ENCODE measurements around the gene LPP. TPM values are rescaled to one million over a fixed set of nuclear protein-coding genes. Genes with fewer than 3 reads are reported as not detected.

Gene LPP
- polyA plus RNA-seq, 1 donor (not counting 4 experiments of a cell fraction or from before 2014, with no cell fraction given) = 16.0 TPM

GRCh38 chr3:188778091-188778852 is 624.3 kb downstream of the LPP start:
- no peak overlapping the region for H3K27ac ChIP-seq (ENCODE audit: control insufficient read depth, insufficient read depth, low read length)
- H3K36me3 ChIP-seq (ENCODE audit: control insufficient read depth in 2 of 2, extremely low read depth in 1 of 2, insufficient read depth in 2 of 2, low read length in 2 of 2) = no peaks in the 10 kb centered on the region
- H3K9me1 ChIP-seq (ENCODE audit: control insufficient read depth, extremely low read depth, insufficient read depth, low read length) = no peaks in the 10 kb centered on the region
- no peak overlapping the region for H3K9ac ChIP-seq (ENCODE audit: control insufficient read depth, extremely low read depth, insufficient read depth, low read length)
- TF ChIP-seq EZH2 (IDR thresholded peaks at IDR 0.05; ENCODE audit: low read length) (no peak), CTCF (optimal IDR thresholded peaks at IDR 0.05 in 1 of 3, IDR thresholded peaks at IDR 0.05 in 1 of 3, conservative IDR thresholded peaks at IDR 0.05 in 1 of 3; ENCODE audit: extremely low read depth in 1 of 3, insufficient read depth in 2 of 3, low read length in 3 of 3) (no peak)
- DNase-seq (ENCODE audit: low read depth, low spot score) (no peak), FAIRE-seq (no peak)
- no peak overlapping the region for H3K4me2 ChIP-seq (ENCODE audit: control insufficient read depth, extremely low read depth, insufficient read depth, low read depth, low read length)
- H3K9me3 ChIP-seq (ENCODE audit: control insufficient read depth, low read depth, low read length) = no peaks in the 10 kb centered on the region
- dilution Hi-C loops (cut with MboI; ENCODE audit: extremely low pct_ligation_motif_present, low sequenced_read_pairs) = no loop called here
- H2AFZ ChIP-seq (ENCODE audit: control insufficient read depth, low read length) = no peak overlapping the region
- no peak overlapping the region for H3K4me3 ChIP-seq (ENCODE audit: control insufficient read depth in 2 of 3, extremely low read depth in 1 of 3, insufficient read depth in 2 of 3, low read depth in 1 of 3, low read length in 3 of 3)
- no peaks in the 10 kb centered on the region for H3K27me3 ChIP-seq (ENCODE audit: control insufficient read depth, extremely low read depth, insufficient read depth, low read length)
- H4K20me1 ChIP-seq (ENCODE audit: control insufficient read depth, extremely low read depth, insufficient read depth, low read length) = no peaks in the 10 kb centered on the region
- H3K4me1 ChIP-seq (ENCODE audit: control insufficient read depth, extremely low read depth, insufficient read depth, low read length) = peaks cover 18% of the 10 kb centered on the region
- H3K79me2 ChIP-seq (ENCODE audit: control insufficient read depth, insufficient read depth, low read length) = no peaks in the 10 kb centered on the region

GRCh38 chr3:188779281-188779980 is 625.5 kb downstream of the LPP start:
- no peak overlapping the region for H3K27ac ChIP-seq (ENCODE audit: control insufficient read depth, insufficient read depth, low read length)
- peaks cover 18% of the 10 kb centered on the region for H3K4me1 ChIP-seq (ENCODE audit: control insufficient read depth, extremely low read depth, insufficient read depth, low read length)
- no peak for FAIRE-seq
- no peaks in the 10 kb centered on the region for H3K27me3 ChIP-seq (ENCODE audit: control insufficient read depth, extremely low read depth, insufficient read depth, low read length)
- H3K36me3 ChIP-seq (ENCODE audit: control insufficient read depth in 2 of 2, extremely low read depth in 1 of 2, insufficient read depth in 2 of 2, low read length in 2 of 2) = no peaks in the 10 kb centered on the region
- H3K4me3 ChIP-seq (ENCODE audit: control insufficient read depth in 2 of 3, extremely low read depth in 1 of 3, insufficient read depth in 2 of 3, low read depth in 1 of 3, low read length in 3 of 3) = no peak overlapping the region
- no peaks in the 10 kb centered on the region for H3K9me1 ChIP-seq (ENCODE audit: control insufficient read depth, extremely low read depth, insufficient read depth, low read length)
- H3K4me2 ChIP-seq (ENCODE audit: control insufficient read depth, extremely low read depth, insufficient read depth, low read depth, low read length) = no peak overlapping the region
- TF ChIP-seq EZH2 (IDR thresholded peaks at IDR 0.05; ENCODE audit: low read length) (no peak), CTCF (optimal IDR thresholded peaks at IDR 0.05 in 1 of 3, IDR thresholded peaks at IDR 0.05 in 1 of 3, conservative IDR thresholded peaks at IDR 0.05 in 1 of 3; ENCODE audit: extremely low read depth in 1 of 3, insufficient read depth in 2 of 3, low read length in 3 of 3) (no peak)
- no peaks in the 10 kb centered on the region for H3K79me2 ChIP-seq (ENCODE audit: control insufficient read depth, insufficient read depth, low read length)
- DNase-seq (ENCODE audit: low read depth, low spot score) = no peak
- no peak overlapping the region for H2AFZ ChIP-seq (ENCODE audit: control insufficient read depth, low read length)
- no peaks in the 10 kb centered on the region for H4K20me1 ChIP-seq (ENCODE audit: control insufficient read depth, extremely low read depth, insufficient read depth, low read length)
- H3K9me3 ChIP-seq (ENCODE audit: control insufficient read depth, low read depth, low read length) = no peaks in the 10 kb centered on the region
- dilution Hi-C loops (cut with MboI; ENCODE audit: extremely low pct_ligation_motif_present, low sequenced_read_pairs) = no loop called here
- no peak overlapping the region for H3K9ac ChIP-seq (ENCODE audit: control insufficient read depth, extremely low read depth, insufficient read depth, low read length)

Data from keratinocyte (primary cell).